ENCODE results near the gene POU6F1.
A peak's percentile ranks its signal among the peaks of the same experiment; 100 is the strongest.
"Not testable (repeated sequence)": the region's sequence is repeated elsewhere in the genome, so short reads cannot be mapped to it uniquely, and the experiment has no call there.

The POU6F1 gene

GRCh38 chr12:51217968-51218606 is at the start of gene POU6F1:
POU6F1 (minus strand) TSS chr12:51218062; CDS start chr12:51206836, 11,226 bp downstream.
- intact Hi-C loops (cut with DNase I) = no loop called here
- DNase-seq = peak; percentile 33 to 90 (median 77)

DNA sequence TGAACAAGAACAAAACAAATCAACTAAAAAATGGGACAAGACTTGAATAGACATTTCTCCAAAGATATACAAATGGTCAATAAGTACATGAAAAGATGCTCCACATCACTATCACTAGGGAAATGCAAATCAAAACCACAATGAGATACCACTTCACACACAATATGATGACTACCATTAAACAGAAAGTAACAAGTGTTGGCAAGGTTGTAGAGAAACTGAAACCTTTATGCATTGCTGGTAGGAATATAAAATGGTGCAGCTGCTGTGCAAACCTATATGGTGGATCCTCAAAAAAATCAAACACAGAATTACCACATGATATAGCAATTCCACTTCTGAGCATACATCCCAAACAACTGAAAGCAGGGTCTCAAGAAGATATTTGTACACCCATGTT is 47.2 kb upstream of the POU6F1 start:
- DNase-seq = no peak
- intact Hi-C loops (cut with DNase I) = no loop called here

GRCh38 chr12:51264297-51264696 is 46.4 kb upstream of the POU6F1 start:
- DNase-seq = no peak
- intact Hi-C loops (cut with DNase I) = no loop called here

DNA sequence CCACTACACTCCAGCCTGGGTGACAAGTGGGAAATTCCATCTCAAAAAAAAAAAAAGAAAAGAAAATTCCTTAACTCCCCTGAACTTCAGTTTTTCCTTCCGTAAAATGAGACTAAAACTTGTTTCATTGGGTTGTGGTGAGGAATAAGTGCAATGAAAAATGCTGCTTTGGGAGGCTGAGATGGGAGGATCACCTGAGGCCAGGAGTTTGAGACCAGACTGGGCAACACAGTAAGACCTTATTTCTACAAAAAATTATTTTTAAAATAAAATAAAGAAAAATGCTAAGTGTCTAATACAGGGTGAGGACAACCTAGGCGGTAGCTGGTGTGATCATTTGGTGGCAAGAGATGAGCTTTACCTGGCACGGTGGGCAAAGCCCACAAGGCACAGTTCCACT is 45.5 kb upstream of the POU6F1 start:
- intact Hi-C loops (cut with DNase I) = no loop called here
- DNase-seq = no peak

DNA sequence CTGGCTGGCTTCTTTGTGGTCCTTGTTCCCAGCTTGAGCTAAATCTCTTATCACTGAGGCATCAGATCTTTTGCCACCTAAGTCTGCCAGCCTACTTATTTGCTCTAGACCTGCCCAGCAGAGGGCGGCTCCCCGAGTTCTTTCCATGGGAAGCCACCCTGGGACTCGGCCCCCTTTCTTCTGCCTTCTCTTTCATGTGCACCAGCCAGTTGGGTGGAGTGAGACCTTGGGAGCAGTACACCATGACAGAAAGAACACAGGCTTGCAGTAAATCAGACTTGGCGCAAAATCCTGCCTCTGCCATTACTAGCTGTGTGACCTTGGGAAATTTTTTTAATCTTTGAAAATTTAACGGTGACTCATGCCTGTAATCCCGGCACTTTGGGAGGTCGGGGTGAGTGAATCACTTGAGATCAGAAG is 44.9 kb upstream of the POU6F1 start:
- intact Hi-C loops (cut with DNase I) = no loop called here
- DNase-seq = peak in 23 of 42 donors; percentile 15 to 67 (median 34)

- intact Hi-C loops (cut with DNase I) = not testable (repeated sequence)
Observed at GRCh38 chr12:51259600-51259999, 41.7 kb upstream of the POU6F1 start.

GRCh38 chr12:51254536-51254935 is 36.7 kb upstream of the POU6F1 start:
- DNase-seq = no peak
- intact Hi-C loops (cut with DNase I) = no loop called here

More at GRCh38 chr12:51259600-51259999, 41.7 kb upstream of the POU6F1 start:
- not testable (repeated sequence) for DNase-seq

GRCh38 chr12:51253276-51253675 is 35.4 kb upstream of the POU6F1 start:
- DNase-seq = no peak
- intact Hi-C loops (cut with DNase I) = no loop called here

- intact Hi-C loops (cut with DNase I) = loop anchor here (10.0 kb wide), 1 partner anchor 97 kb away; the partner anchor contains the start of gene CELA1
Observed at GRCh38 chr12:51247523-51248206, 29.8 kb upstream of the POU6F1 start.

DNA sequence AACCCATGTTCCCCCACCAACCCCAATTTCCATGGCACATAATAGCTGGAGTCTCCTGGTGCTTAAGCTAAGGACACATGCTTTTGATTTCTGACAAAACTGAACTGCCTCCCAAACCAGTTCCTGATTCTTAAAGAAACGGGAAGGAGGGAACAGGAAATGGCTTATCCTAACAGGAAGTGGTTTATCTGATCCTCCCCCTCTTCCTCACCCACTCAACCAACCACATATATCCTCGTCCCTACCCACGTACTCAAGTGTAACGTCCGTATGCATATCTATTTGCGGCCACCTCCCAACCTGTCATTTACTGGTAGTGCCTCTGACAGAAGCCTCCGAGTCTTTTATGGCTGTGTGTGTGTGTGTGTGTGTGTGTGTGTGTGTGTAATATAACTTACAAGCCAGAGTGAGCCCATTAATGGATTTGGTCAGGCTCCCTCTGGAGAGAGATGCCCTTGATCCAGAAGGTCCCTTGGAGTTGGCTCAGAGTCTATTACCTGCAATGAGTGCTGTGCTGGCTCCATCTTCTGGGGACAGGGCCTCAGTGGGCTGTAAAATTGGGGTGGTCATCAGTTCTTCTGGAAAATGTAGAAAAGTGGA is 28.5 kb upstream of the POU6F1 start:
- DNase-seq = peak in 3 of 42 donors; percentile 8 to 27 (median 17)
- intact Hi-C loops (cut with DNase I) = loop anchor here (10.0 kb wide), 1 partner anchor 98 kb away; the partner anchor contains the start of gene CELA1

More at GRCh38 chr12:51247523-51248206, 29.8 kb upstream of the POU6F1 start:
- no peak for DNase-seq

DNA sequence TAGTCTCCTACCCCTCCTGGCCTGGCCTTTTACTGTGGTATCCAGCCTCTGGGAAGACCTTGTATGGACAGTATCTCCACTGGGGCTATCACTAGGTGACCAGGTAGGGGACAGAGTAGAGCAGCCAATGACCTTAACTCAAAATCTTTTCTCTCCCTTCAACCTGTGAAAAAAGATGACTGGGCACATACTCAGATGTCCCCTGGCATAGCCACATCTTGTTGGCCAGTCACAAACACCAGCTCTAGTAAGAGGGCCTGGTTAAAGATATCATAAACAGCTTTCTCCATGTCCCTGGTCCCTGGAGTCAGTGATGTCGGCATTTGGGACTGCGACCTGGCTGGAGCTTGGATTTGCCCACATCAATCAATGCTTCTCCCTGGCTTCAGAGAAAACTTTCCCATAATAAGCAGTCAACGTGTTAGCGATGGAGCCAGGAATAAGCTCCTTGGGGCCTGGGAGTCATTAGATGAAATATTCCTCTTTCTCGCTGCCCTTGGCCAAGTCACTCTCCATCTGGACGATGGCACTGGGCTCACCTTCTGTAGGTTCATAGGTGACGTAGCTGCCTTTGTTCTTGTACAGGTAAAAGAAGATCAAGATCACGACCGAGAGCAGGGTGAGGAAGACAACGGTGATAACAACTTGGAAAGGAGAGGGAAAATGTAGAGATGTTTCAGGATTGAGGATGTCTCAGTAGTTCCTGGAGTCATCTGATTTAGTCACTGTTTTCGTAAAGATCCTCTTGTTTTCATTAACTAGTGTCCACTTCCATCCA is 27.8 kb upstream of the POU6F1 start:
- DNase-seq = no peak
- intact Hi-C loops (cut with DNase I) = loop anchor here (10.0 kb wide), 1 partner anchor 99 kb away; the partner anchor contains the start of gene CELA1

DNA sequence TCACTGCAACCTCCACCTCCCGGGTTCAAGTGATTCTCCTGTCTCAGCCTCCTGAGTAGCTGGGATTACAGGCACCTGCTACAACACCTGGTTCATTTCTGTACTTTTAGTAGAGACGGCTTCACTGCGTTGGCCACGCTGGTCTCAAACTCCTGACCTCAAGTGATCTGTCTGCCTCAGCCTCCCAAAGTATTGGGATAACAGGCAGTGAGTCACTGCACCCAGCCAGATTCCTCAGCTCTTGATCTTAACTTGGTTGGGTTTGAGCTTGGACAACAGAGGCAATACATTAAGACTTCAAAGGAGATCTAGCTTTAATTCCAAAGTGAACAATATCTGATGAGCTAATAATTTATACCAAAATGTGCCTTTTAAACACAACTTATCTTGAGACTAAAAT is 26.4 kb upstream of the POU6F1 start:
- intact Hi-C loops (cut with DNase I) = loop anchor here (10.0 kb wide), 1 partner anchor 101 kb away; the partner anchor contains the start of gene CELA1
- DNase-seq = no peak

- intact Hi-C loops (cut with DNase I) = loop anchor here (10.0 kb wide), 1 partner anchor 102 kb away; the partner anchor contains the start of gene CELA1
- no peak for DNase-seq
Observed at GRCh38 chr12:51242876-51243275, 25.0 kb upstream of the POU6F1 start.

DNA sequence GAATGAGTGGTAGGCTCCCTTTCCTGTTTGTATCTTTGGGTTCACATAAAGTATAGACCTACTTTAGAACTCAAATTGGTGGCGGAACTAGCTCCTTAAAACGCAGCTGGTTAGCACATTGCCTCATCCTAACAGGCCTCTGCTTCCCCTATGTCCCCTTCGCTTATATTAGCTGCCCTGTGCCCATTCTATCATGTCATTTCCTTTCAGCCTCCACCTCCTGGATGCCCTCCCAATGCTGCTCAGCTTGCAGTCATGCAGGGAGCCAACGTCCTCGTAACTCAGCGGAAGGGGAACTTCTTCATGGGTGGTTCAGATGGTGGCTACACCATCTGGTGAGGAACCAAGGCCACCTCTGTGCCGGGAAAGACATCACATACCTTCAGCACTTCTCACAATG is 24.3 kb upstream of the POU6F1 start:
- peak in 9 of 42 donors; percentile 13 to 46 (median 27) for DNase-seq
- intact Hi-C loops (cut with DNase I) = loop anchor here (10.0 kb wide), 1 partner anchor 103 kb away; the partner anchor contains the start of gene CELA1

GRCh38 chr12:51240971-51241370 is 23.1 kb upstream of the POU6F1 start:
- DNase-seq = no peak
- intact Hi-C loops (cut with DNase I) = loop anchor here (10.0 kb wide), 1 partner anchor 104 kb away; the partner anchor contains the start of gene CELA1

DNA sequence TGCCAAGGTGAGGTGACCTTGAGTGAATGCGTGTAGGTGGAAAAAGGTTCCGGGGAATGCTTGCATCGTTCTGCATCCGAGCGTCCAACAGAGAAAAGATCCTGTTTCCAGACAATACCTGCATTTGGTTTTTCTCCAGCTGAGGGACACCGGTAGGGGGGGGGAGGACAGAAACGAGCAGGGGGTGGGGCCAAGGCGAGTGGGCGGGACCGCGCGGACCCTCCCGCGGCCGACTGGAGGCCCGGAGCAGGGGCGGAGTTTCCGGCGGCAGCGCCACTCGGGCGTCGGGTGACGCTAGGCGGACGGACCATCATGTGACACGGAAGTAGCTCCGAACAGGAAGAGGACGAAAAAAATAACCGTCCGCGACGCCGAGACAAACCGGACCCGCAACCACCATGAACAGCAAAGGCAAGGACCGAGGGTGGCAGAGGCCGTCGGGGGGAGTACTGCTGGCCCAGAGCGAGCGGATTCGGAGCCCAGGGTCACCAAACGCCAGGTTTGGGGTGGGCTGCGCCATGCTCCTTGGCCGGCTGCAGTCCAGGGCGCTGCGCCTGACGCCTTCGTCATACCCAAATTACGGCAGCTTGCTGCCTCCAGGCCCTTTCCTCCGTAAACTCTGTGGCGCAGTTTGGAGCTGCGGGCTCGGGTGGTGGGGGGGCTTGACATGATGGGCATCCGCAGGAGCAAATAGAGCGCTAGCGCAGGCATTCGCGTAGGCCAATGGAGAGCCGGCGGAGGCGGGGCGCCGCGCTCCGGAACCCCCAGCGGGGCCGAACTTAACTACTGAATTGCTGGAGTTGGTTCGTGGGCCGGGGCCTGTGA is 20.9 kb upstream of the POU6F1 start, which contains the start of gene DAZAP2:
Gene DAZAP2 (plus strand): TSS at position 317 of the 825 bp plus-strand sequence. CDS start 82 bp downstream, at position 399.
- peak; percentile 91 to 98 (median 97) for DNase-seq
- intact Hi-C loops (cut with DNase I) = loop anchor here (10.0 kb wide), 1 partner anchor 154 kb away; the partner anchor contains the start of gene CSRNP2

DNA sequence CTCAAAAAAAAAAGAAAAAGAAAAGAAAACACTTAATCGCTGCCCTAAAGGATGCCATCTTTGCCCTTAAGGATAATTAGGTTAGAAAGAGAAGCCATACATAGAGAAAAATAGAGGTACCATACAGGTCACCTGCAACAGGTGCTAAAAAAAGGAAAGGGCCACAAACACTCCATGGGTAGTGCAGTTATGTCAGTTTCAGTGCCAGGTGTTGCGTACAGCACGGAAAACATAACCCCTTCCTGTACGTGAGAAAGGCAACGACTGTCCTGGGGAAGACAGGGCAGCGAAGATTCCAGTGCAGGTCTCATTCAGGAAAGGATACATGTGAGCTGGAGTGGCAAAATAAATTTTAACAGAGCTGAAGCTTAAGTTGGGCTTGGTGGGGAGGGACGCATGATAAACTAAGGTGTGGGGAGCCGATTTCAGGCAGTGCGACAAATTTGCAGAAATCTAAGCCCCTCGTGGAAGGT is 20.2 kb upstream of the POU6F1 start:
- intact Hi-C loops (cut with DNase I) = loop anchor here (10.0 kb wide), 1 partner anchor 153 kb away; the partner anchor contains the start of gene CSRNP2
- peak in 1 of 42 donors; percentile 15 for DNase-seq

All from head of caudate nucleus (tissue), 42 donors.